ENCODE data around the gene H1-8. TPM values are rescaled to one million over a fixed set of nuclear protein-coding genes. Genes with fewer than 3 reads are reported as not detected.

Gene H1-8
- total and polyA plus RNA-seq, 9 donors, result 0.27 TPM; not detected in 8

GRCh38 chr3:129532261-129532660 is 10.7 kb upstream of the H1-8 start:
- Histone ChIP-seq H3K27me3 (no peaks in the 10 kb centered on the region), H3K27ac (no peak overlapping the region), H3K4me1 (ENCODE audit: insufficient read depth) (peaks cover 11% of the 10 kb centered on the region), H3K4me3 (no peak overlapping the region), H3K36me3 (no peaks in the 10 kb centered on the region), H3K9me3 (no peaks in the 10 kb centered on the region)
- TF ChIP-seq CTCF (IDR thresholded peaks at IDR 0.05), result no peak
- TF ChIP-seq EP300 (IDR thresholded peaks at IDR 0.05), result no peak
- no peak for TF ChIP-seq POLR2A (IDR thresholded peaks at IDR 0.05)
- intact Hi-C loops (cut with DNase I), result no loop called here
- DNase-seq, result no peak
- WGBS, 3 donors, result 95 to 97% (median 96%) methylated on average over 20 of the region's 20 CpGs

GRCh38 chr3:129533406-129533805 is 9.6 kb upstream of the H1-8 start:
- no peak for TF ChIP-seq EP300 (IDR thresholded peaks at IDR 0.05)

GRCh38 chr3:129534428-129535027 is 8.4 kb upstream of the H1-8 start:
- Histone ChIP-seq H3K27ac (no peak overlapping the region), H3K27me3 (no peaks in the 10 kb centered on the region), H3K36me3 (no peaks in the 10 kb centered on the region), H3K9me3 (no peaks in the 10 kb centered on the region), H3K4me1 (ENCODE audit: insufficient read depth) (peaks cover 11% of the 10 kb centered on the region), H3K4me3 (no peak overlapping the region)
- intact Hi-C loops (cut with DNase I), result no loop called here
- TF ChIP-seq EP300 (IDR thresholded peaks at IDR 0.05) (no peak), POLR2A (IDR thresholded peaks at IDR 0.05) (no peak), CTCF (IDR thresholded peaks at IDR 0.05) (no peak)
- WGBS, 3 donors, result 77 to 94% (median 89%) methylated on average over 4 of the region's 4 CpGs
- no peak for DNase-seq

More at GRCh38 chr3:129533406-129533805, 9.6 kb upstream of the H1-8 start:
- intact Hi-C loops (cut with DNase I), result no loop called here
- Histone ChIP-seq H3K9me3 (no peaks in the 10 kb centered on the region), H3K27me3 (no peaks in the 10 kb centered on the region), H3K36me3 (no peaks in the 10 kb centered on the region), H3K4me3 (no peak overlapping the region), H3K4me1 (ENCODE audit: insufficient read depth) (peaks cover 11% of the 10 kb centered on the region), H3K27ac (no peak overlapping the region)
- WGBS, 3 donors, result 92 to 96% (median 94%) methylated on average over 16 of the region's 16 CpGs
- no peak for DNase-seq

GRCh38 chr3:129535075-129535474 is 7.9 kb upstream of the H1-8 start:
- 88 to 91% (median 88%) methylated on average over 1 of the region's 1 CpG for WGBS, 3 donors
- no peaks in the 10 kb centered on the region for H3K9me3 ChIP-seq
- intact Hi-C loops (cut with DNase I), result no loop called here

GRCh38 chr3:129536374-129536667 is 6.7 kb upstream of the H1-8 start:
- H3K4me1 ChIP-seq (ENCODE audit: insufficient read depth), result peaks cover 5% of the 10 kb centered on the region
- intact Hi-C loops (cut with DNase I), result no loop called here
- H3K4me3 ChIP-seq, result no peak overlapping the region
- DNase-seq, result no peak
- TF ChIP-seq CTCF (IDR thresholded peaks at IDR 0.05), result no peak
- no peak for TF ChIP-seq POLR2A (IDR thresholded peaks at IDR 0.05)
- TF ChIP-seq EP300 (IDR thresholded peaks at IDR 0.05), result no peak
- WGBS, 3 donors, result 50 to 60% (median 55%) methylated on average over 2 of the region's 2 CpGs
- H3K9me3 ChIP-seq, result no peaks in the 10 kb centered on the region
- H3K27ac ChIP-seq, result no peak overlapping the region
- no peaks in the 10 kb centered on the region for H3K36me3 ChIP-seq
- no peaks in the 10 kb centered on the region for H3K27me3 ChIP-seq

More at GRCh38 chr3:129535075-129535474, 7.9 kb upstream of the H1-8 start:
- Histone ChIP-seq H3K27me3 (no peaks in the 10 kb centered on the region), H3K4me1 (ENCODE audit: insufficient read depth) (peaks cover 9% of the 10 kb centered on the region), H3K4me3 (no peak overlapping the region), H3K27ac (no peak overlapping the region), H3K36me3 (no peaks in the 10 kb centered on the region)
- TF ChIP-seq POLR2A (IDR thresholded peaks at IDR 0.05), result no peak
- TF ChIP-seq EP300 (IDR thresholded peaks at IDR 0.05), result no peak
- DNase-seq, result no peak
